IPS-15b (cell line): Measurements from ENCODE around the gene OTOGL.
"Not testable (repeated sequence)": the region's sequence is repeated elsewhere in the genome, so short reads cannot be mapped to it uniquely, and the experiment has no call there.

Source experiments
- H3K27me3 ChIP-seq: one replicate; pipeline ENCODE4 v1.6.1; 2013; ENCODE audit warnings: low read length; ENCODE audit not compliant: control insufficient read depth, insufficient read depth
- H3K36me3 ChIP-seq: one replicate; pipeline ENCODE4 v1.6.1; 2013; ENCODE audit warnings: low read length; ENCODE audit not compliant: control insufficient read depth, insufficient read depth
- H3K4me1 ChIP-seq: one replicate; pipeline ENCODE4 v1.6.1; 2013; ENCODE audit warnings: mild to moderate bottlenecking, low read length; ENCODE audit not compliant: control insufficient read depth, insufficient read depth
- H3K4me3 ChIP-seq: one replicate; pipeline ENCODE4 v1.5.1; 2013; ENCODE audit warnings: low read depth, low read length
- H3K9ac ChIP-seq: one replicate; pipeline ENCODE4 v1.6.1; 2013; ENCODE audit warnings: low read depth, mild to moderate bottlenecking, low read length
- H3K9me3 ChIP-seq: one replicate; pipeline ENCODE4 v1.6.1; 2013; ENCODE audit warnings: mild to moderate bottlenecking, low read length; ENCODE audit not compliant: control insufficient read depth, insufficient read depth

Gene OTOGL

DNA sequence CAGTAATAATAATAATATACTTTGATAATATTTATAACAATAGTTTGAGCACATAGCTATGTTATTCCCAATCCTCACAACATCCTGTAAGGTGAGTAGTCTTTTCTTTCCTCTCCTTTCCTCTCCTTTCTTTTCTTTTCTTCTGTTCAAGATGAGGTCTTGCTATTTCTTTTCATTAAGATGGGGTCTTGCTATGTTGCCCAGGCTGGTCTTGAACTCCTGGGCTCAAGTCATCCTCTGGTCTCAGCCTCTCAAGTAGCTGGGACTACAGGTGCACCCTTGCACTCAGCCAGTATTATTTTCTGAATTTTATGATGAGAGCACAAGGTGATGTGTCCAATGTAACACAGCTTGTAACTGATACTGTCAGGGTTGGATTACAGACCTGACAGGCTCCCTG, 134.6 kb downstream of the OTOGL start:
- Histone ChIP-seq H3K4me3 (no peak overlapping the region), H3K9ac (no peak overlapping the region), H3K27me3 (no peaks in the 10 kb centered on the region), H3K4me1 (peaks cover 6% of the 10 kb centered on the region), H3K9me3 (no peaks in the 10 kb centered on the region), H3K36me3 (no peaks in the 10 kb centered on the region)

DNA sequence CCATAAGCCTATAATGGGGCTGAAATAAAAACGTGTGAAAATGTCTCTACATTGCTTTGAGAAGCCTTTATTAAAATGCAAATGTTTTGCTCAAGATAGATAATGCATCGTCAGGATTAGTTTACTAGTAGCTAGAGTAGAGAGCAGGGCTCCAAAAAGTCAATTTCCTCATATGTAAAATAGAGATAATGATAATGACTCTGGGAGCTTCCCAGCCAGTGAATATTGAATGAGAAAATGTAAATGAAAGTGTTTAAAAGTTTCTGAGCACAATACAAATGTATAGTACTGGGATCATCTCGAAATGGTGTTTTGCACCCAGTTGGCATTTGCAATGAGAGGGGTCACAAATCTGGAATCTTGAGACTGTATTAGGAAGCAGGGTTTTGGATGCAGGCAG, 135.3 kb downstream of the OTOGL start:
- Histone ChIP-seq H3K4me3 (no peak overlapping the region), H3K4me1 (peaks cover 6% of the 10 kb centered on the region), H3K27me3 (no peaks in the 10 kb centered on the region), H3K36me3 (no peaks in the 10 kb centered on the region), H3K9ac (no peak overlapping the region), H3K9me3 (no peaks in the 10 kb centered on the region)

DNA sequence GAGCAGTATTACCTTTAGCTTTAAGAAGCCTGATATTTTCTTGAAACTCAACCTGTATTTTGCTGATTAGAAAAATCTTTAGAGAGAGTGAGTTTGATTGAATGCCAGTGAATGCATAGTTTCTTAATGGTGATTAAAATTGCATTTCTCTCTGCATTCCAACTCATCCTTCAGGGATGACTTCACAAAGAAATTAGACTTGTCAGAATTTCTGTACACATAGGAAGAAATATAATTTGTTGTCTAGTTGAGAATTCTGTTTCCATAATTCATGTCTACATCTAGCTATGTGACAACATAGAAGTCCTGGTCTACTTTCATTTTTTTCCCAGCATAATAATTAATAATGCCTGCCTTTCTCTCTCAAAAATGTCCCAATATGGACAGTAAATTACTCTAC, 136.6 kb downstream of the OTOGL start:
- Histone ChIP-seq H3K4me3 (no peak overlapping the region), H3K27me3 (no peaks in the 10 kb centered on the region), H3K9me3 (no peaks in the 10 kb centered on the region), H3K9ac (no peak overlapping the region), H3K36me3 (no peaks in the 10 kb centered on the region), H3K4me1 (no peaks in the 10 kb centered on the region)

DNA sequence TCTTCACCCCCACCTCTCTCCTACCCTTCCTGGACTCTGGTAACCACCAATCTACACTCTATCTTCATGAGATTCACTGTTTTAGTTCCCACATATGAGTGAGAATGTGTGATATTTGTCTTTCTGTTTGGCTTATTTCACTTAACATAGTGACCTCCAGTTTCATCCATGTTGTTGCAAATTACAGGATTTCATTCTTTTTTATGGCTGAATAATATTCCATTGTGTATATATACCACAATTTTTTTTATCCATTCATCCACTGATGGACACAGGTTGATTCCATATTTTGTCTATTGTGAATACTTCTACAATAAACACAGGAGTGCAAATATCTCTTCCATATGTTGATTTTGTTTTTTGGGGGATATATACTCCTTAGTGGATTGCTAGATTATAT, 140.5 kb downstream of the OTOGL start:
- Histone ChIP-seq H3K4me3 (no peak overlapping the region), H3K36me3 (no peaks in the 10 kb centered on the region), H3K9me3 (no peaks in the 10 kb centered on the region), H3K9ac (no peak overlapping the region), H3K27me3 (no peaks in the 10 kb centered on the region), H3K4me1 (no peaks in the 10 kb centered on the region)

DNA sequence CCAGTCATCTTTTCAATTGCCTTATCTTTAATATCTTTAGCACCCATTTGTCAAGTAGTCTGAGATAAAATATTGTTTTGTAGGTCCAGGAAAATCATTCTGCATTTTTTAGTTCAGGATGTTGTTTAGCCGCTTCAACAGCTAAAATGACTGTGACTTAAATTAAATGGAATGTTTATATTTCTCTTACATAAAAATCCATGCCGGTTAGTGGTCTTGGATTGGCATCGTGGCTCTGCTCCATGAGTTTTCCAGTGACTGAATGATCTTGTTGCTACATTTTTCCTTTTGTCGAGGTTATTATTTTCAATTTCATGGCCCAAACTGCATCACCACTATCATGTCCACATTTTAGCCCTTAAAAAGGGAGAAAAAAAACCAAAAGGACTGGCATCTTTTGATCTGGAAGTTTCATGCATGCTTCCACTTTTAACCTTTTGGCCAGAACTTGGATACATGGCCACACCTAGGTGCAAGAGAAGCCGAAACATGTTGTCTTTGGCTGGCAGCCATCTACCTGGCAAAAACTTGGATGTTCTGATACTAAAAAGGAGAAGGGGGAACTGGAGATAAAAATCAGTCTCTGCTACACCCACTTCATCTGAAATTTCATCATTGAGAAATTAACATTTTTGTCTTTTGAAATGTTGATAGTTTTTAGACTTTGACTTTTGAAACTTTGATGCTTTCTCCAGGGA, 142.4 kb downstream of the OTOGL start:
- no peaks in the 10 kb centered on the region for H3K27me3 ChIP-seq
- H3K9ac ChIP-seq: no peak overlapping the region
- H3K9me3 ChIP-seq: no peaks in the 10 kb centered on the region
- no peak overlapping the region for H3K4me3 ChIP-seq
- no peaks in the 10 kb centered on the region for H3K4me1 ChIP-seq
- no peaks in the 10 kb centered on the region for H3K36me3 ChIP-seq

DNA sequence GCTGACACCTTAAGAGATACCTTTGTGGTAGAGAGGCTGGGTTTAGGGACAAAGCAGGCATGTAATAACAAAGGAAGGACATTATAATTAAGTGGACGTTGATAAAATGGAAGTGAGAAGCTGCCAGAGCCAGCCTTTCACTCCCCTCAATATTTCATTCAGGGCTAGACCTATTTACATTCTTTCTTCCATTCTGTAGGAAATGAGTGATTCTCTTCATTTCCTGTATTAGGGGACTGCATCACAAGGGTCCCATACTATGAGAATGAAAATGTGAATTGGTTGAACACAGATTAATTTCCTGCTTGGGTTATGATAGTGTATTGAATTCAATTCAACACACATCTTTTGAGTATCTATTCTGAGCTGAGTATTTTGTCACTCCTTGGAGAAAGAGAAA, 143.0 kb downstream of the OTOGL start:
- Histone ChIP-seq H3K4me1 (no peaks in the 10 kb centered on the region), H3K36me3 (no peaks in the 10 kb centered on the region), H3K27me3 (no peaks in the 10 kb centered on the region), H3K4me3 (no peak overlapping the region), H3K9ac (no peak overlapping the region), H3K9me3 (no peaks in the 10 kb centered on the region)

DNA sequence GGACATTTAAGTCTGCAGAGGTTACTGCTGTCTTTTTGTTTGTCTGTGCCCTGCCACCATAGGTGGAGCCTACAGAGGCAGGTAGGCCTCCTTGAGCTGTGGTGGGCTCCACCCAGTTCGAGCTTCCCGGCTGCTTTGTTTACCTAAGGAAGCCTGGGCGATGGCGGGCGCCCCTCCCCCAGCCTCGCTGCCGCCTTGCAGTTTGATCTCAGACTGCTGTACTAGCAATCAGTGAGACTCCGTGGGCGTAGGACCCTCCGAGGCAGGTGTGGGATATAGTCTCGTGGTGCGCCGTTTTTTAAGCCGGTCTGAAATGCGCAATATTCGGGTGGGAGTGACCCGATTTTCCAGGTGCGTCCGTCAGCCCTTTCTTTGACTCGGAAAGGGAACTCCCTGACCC, 150.2 kb downstream of the OTOGL start:
- H3K27me3 ChIP-seq, H3K9me3 ChIP-seq, H3K36me3 ChIP-seq, H3K4me1 ChIP-seq: not testable (repeated sequence)
- peak overlapping the region; percentile 69 for H3K4me3 ChIP-seq
- peak overlapping the region; percentile 41 for H3K9ac ChIP-seq

DNA sequence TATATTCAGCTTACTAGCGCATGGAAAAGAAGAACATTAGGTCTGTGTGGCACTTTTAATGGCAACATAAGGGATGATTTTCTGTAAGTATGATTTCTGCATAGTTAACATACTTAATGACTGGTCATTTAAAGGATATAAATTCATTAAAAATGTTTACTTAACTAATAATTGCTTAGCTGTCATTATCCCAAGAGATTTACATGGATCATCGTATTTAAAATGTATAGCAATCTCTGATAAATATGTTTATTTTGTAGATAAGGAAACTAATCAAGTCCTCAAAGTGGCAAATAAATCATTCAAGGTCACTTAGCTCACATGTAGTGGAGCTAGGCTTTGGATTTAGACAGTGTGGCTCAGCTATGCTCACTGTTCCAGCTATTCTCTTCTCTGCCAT, 158.6 kb downstream of the OTOGL start:
- Histone ChIP-seq H3K4me3 (no peak overlapping the region), H3K9ac (no peak overlapping the region), H3K9me3 (no peaks in the 10 kb centered on the region), H3K36me3 (no peaks in the 10 kb centered on the region), H3K4me1 (no peaks in the 10 kb centered on the region), H3K27me3 (no peaks in the 10 kb centered on the region)

DNA sequence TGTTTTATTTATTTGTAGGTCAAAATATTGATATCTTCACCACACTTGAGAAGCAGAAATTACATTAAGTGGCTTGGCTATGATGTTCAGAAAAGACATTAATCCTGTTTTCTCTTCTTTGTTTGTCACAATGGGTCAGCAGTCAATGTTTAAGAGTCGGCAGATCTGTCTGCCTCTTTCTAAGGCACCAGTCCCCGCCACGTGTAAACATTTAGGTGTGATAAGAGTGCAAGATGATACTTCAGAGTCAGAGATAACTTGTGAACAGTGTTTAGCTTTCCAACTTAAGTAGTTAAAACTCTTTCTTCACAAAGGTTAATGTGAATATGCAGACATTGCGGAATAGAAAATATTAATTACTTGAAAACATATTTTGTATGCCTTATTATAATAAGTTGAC, 160.9 kb downstream of the OTOGL start:
- Histone ChIP-seq H3K4me1 (no peaks in the 10 kb centered on the region), H3K9me3 (no peaks in the 10 kb centered on the region), H3K27me3 (no peaks in the 10 kb centered on the region), H3K36me3 (no peaks in the 10 kb centered on the region), H3K9ac (no peak overlapping the region), H3K4me3 (no peak overlapping the region)

DNA sequence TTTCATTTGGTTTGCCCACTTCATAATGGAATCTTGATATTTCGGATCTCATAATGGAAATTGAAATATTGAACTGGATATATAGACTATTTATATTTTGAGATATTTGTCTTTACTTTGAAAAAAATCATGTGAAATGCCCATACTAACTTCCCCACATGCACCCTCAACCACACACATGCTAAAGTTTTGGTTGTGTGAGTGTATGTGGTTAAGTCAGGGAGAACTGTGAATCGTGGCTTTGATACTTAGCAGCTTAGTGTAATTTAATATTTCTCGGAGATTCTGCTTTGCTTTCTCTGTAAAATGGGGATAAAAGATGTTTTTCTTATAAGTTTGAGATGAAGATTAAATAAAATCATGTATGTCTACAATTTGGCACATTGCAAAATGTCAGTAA, 162.1 kb downstream of the OTOGL start:
- H3K27me3 ChIP-seq: no peaks in the 10 kb centered on the region
- no peak overlapping the region for H3K4me3 ChIP-seq
- no peaks in the 10 kb centered on the region for H3K4me1 ChIP-seq
- no peaks in the 10 kb centered on the region for H3K9me3 ChIP-seq
- no peaks in the 10 kb centered on the region for H3K36me3 ChIP-seq
- H3K9ac ChIP-seq: no peak overlapping the region

DNA sequence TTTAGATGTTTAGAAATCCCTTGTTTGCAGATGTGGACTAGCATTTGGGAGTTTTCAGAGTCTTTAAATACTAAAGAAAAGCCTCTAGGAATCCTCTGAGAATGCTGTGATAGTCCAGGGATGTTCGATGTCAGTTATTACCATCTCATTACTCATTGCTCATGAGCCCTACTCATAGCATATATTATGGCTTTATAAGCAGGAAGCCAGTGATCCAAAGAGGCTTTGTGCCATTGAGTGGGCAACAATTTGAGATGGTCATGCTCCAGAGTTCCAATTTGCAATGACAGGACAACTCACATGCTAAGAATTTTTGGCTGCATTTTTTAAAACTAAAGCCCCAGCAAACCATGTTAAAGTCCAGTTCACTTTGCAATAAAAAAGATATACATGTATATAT, 163.0 kb downstream of the OTOGL start:
- Histone ChIP-seq H3K4me1 (no peaks in the 10 kb centered on the region), H3K36me3 (no peaks in the 10 kb centered on the region), H3K9me3 (no peaks in the 10 kb centered on the region), H3K9ac (no peak overlapping the region), H3K27me3 (no peaks in the 10 kb centered on the region), H3K4me3 (no peak overlapping the region)

DNA sequence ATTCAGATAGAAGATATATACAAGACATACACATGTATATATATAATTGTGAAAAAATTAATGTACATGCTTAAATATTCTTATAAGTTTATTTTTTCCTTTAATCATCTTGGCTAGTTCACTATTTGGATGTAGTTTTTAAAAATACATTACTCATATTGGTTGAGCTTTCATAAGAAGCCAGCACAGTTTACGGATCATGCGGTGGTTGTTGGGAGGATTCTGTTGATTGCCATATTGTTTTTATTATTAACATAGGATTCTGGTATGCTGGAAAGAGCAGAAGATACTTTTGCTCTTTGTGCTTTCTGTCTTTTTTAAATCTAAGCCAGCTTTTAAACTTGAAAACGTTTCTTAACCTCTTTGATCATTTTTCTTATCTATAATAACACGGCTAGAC, 163.4 kb downstream of the OTOGL start:
- no peak overlapping the region for H3K4me3 ChIP-seq
- no peaks in the 10 kb centered on the region for H3K36me3 ChIP-seq
- H3K9me3 ChIP-seq: no peaks in the 10 kb centered on the region
- no peak overlapping the region for H3K9ac ChIP-seq
- H3K27me3 ChIP-seq: no peaks in the 10 kb centered on the region
- no peaks in the 10 kb centered on the region for H3K4me1 ChIP-seq
